Liver (tissue), 3 donors: ENCODE results near the gene DMD.

Experiments used
- CTCF ChIP-seq: fragments of 150-350 bp; IDR thresholded peaks from 2 replicates; pipeline ENCODE4 v1.5.1; 2017; ENCODE audit warnings: improper control_type of control experiment, low read depth, low read length; ENCODE audit not compliant: missing input control
- GABPA ChIP-seq, 2 donors: IDR thresholded peaks in 1 of 2; conservative IDR thresholded peaks in 1 of 2; 2 replicates each; pipeline ENCODE4 v1.6.1; 2016; ENCODE audit warnings: antibody characterized with exemption in 2 of 2, mild to moderate bottlenecking in 1 of 2, moderate library complexity in 1 of 2
- JUND ChIP-seq, 2 donors: IDR thresholded peaks; 2 replicates each; pipeline ENCODE4 v1.6.1; 2016; ENCODE audit warnings: antibody characterized with exemption in 2 of 2
- MAX ChIP-seq: IDR thresholded peaks from 2 replicates; pipeline ENCODE4 v1.6.1; 2016; ENCODE audit warnings: antibody characterized with exemption
- RAD21 ChIP-seq, 2 donors: IDR thresholded peaks; 2 replicates each; pipeline ENCODE4 v1.6.1; 2016; ENCODE audit warnings: antibody characterized with exemption in 2 of 2, mild to moderate bottlenecking in 2 of 2
- SP1 ChIP-seq: IDR thresholded peaks from 2 replicates; pipeline ENCODE4 v1.6.1; 2018; ENCODE audit warnings: antibody characterized with exemption, mild to moderate bottlenecking
- TAF1 ChIP-seq: conservative IDR thresholded peaks from 2 replicates; pipeline ENCODE4 v1.6.1; 2016; ENCODE audit warnings: antibody characterized with exemption, mild to moderate bottlenecking
- YY1 ChIP-seq: IDR thresholded peaks from 2 replicates; pipeline ENCODE4 v1.6.1; 2016; ENCODE audit warnings: antibody characterized with exemption, mild to moderate bottlenecking
- donor health status: healthy.
- donor health status: healthy.

GRCh38 chrX:33190016-33190415 is 21.3 kb downstream of the DMD start:
- TF ChIP-seq SP1 (no peak), TAF1 (no peak), CTCF (no peak), MAX (no peak), GABPA (IDR thresholded peaks at IDR 0.05 in 1 of 2, conservative IDR thresholded peaks at IDR 0.05 in 1 of 2) (no peak), RAD21 (IDR thresholded peaks at IDR 0.05) (no peak), YY1 (no peak), JUND (IDR thresholded peaks at IDR 0.05) (no peak)
